HEK293T (cell line): Measurements from ENCODE around the gene PNPT1.

Source experiments
- CTCF ChIA-PET: fragments of 350-600 bp; formaldehyde crosslinking; extraction: SDS; loops from one replicate; lab custom pipeline; 2021; ENCODE audit warnings: antibody characterized with exemption, inconsistent platforms; lab: Yijun Ruan, JAX
- POLR2A ChIA-PET: fragments of 350-600 bp; formaldehyde crosslinking; extraction: SDS; loops from one replicate; lab custom pipeline; 2020; ENCODE audit warnings: antibody characterized with exemption, inconsistent platforms; lab: Yijun Ruan, JAX
- DNase-seq: peaks from one replicate; pipeline ENCODE4 v3.0.0; 2012; ENCODE audit warnings: mixed read lengths; ENCODE audit errors: extremely low spot score
- ARNT ChIP-seq: fragments of 450-650 bp; IDR thresholded peaks from 2 replicates; pipeline ENCODE4 v1.6.1; 2017; ENCODE audit warnings: mild to moderate bottlenecking
- BHLHE40 ChIP-seq: fragments of 450-650 bp; IDR thresholded peaks from 2 replicates; pipeline ENCODE4 v1.6.1; 2016; ENCODE audit warnings: mild to moderate bottlenecking, moderate library complexity, borderline replicate concordance
- CTBP1 ChIP-seq: fragments of 450-650 bp; IDR thresholded peaks from 2 replicates; pipeline ENCODE4 v1.6.1; 2016; ENCODE audit warnings: borderline replicate concordance
- ELF4 ChIP-seq: fragments of 450-650 bp; IDR thresholded peaks from 2 replicates; pipeline ENCODE4 v1.6.1; 2017; ENCODE audit warnings: antibody characterized with exemption
- FOXA1 ChIP-seq: fragments of 450-650 bp; IDR thresholded peaks from 2 replicates; pipeline ENCODE4 v1.6.1; 2016; ENCODE audit warnings: mild to moderate bottlenecking
- FOXK2 ChIP-seq: fragments of 450-650 bp; IDR thresholded peaks from 2 replicates; pipeline ENCODE4 v1.6.1; 2016; ENCODE audit warnings: mild to moderate bottlenecking
- FOXM1 ChIP-seq: fragments of 450-650 bp; IDR thresholded peaks from 2 replicates; pipeline ENCODE4 v1.6.1; 2017; ENCODE audit warnings: mild to moderate bottlenecking, borderline replicate concordance
- HDGF ChIP-seq: fragments of 450-650 bp; IDR thresholded peaks from 2 replicates; pipeline ENCODE4 v1.6.1; 2017; ENCODE audit warnings: antibody characterized with exemption, borderline replicate concordance
- L3MBTL2 ChIP-seq: fragments of 450-650 bp; conservative IDR thresholded peaks from 2 replicates; pipeline ENCODE4 v1.6.1; 2016; ENCODE audit warnings: mild to moderate bottlenecking
- LEF1 ChIP-seq: fragments of 450-650 bp; IDR thresholded peaks from 2 replicates; pipeline ENCODE4 v1.6.1; 2017; ENCODE audit warnings: mild to moderate bottlenecking, borderline replicate concordance
- NFRKB ChIP-seq: fragments of 450-650 bp; IDR thresholded peaks from 2 replicates; pipeline ENCODE4 v1.6.1; 2016; ENCODE audit warnings: mild to moderate bottlenecking, moderate library complexity
- SP1 ChIP-seq: fragments of 450-650 bp; IDR thresholded peaks from 2 replicates; pipeline ENCODE4 v1.6.1; 2017
- SUZ12 ChIP-seq: fragments of 450-650 bp; IDR thresholded peaks from 2 replicates; pipeline ENCODE4 v1.6.1; 2016; ENCODE audit warnings: mild to moderate bottlenecking
- TARDBP ChIP-seq: fragments of 450-650 bp; IDR thresholded peaks from 2 replicates; pipeline ENCODE4 v1.6.1; 2016
- ZNF384 ChIP-seq: fragments of 450-650 bp; IDR thresholded peaks from 2 replicates; pipeline ENCODE4 v1.6.1; 2016
- TF ChIP-seq, protein P1 (sequence below): fragments of 450-650 bp; IDR thresholded peaks from 2 replicates; pipeline ENCODE4 v1.6.1; 2016

The PNPT1 gene

DNA sequence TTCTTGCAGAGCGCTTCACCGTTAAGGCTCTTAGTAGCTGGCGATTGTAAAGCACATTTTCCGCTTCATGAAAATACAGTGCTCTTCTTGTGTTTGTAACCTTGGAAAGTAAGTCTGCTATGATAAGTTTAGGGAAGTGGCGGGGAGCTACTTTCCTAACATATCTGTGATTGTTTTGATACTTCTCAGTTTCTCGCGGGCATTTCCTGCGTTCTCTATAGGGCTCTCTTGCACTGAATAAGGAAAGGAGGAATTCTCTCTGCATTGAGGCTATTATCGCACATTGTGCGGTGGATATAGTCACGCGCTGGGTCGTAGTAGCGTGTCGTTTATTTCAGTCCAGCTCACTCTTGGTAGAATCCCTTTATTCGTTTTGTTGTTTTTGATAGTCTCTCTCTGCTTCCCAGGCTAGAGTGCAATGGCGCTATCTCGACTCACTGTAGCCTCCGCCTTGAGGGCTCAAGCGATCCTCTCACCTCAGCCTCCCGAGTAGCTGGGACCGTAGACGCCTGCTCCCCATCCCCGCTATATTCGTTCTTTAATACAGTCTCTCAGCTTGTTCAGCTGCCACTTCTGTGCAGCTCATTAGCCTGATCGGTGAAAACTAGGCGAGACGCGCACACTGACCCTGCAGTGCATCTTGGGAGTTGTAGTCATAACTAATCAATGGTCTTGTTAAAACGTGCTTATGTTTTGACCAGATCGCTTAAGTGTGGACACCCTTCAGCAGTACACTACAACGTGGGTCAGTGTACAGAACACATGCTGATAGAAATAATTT, 75.2 kb downstream of the PNPT1 start:
- CTCF ChIA-PET, result no interaction called here
- no peak for TF ChIP-seq ZNF384
- no peak for TF ChIP-seq BHLHE40
- no peak for TF ChIP-seq NFRKB
- no peak for TF ChIP-seq FOXA1
- TF ChIP-seq FOXK2, result no peak
- no peak for TF ChIP-seq LEF1
- TF ChIP-seq FOXM1, result no peak
- no peak for TF ChIP-seq HDGF
- TF ChIP-seq ARNT, result no peak
- TF ChIP-seq ELF4, result no peak
- TF ChIP-seq SUZ12, result no peak
- TF ChIP-seq, protein P1, sequence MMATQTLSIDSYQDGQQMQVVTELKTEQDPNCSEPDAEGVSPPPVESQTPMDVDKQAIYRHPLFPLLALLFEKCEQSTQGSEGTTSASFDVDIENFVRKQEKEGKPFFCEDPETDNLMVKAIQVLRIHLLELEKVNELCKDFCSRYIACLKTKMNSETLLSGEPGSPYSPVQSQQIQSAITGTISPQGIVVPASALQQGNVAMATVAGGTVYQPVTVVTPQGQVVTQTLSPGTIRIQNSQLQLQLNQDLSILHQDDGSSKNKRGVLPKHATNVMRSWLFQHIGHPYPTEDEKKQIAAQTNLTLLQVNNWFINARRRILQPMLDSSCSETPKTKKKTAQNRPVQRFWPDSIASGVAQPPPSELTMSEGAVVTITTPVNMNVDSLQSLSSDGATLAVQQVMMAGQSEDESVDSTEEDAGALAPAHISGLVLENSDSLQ, result no peak
- TF ChIP-seq L3MBTL2, result no peak
- no peak for TF ChIP-seq TARDBP
- TF ChIP-seq CTBP1, result no peak
- no peak for TF ChIP-seq SP1
- POLR2A ChIA-PET, result interaction anchor here (1.4 to 1.8 kb wide), 7 partner anchors 9 to 386 kb away, joined by 4 to 13 read pairs (median 5); partner anchors contain the start of genes CCDC88A, CFAP36, CLHC1 and RPS27A
- DNase-seq, result peak; percentile 65

DNA sequence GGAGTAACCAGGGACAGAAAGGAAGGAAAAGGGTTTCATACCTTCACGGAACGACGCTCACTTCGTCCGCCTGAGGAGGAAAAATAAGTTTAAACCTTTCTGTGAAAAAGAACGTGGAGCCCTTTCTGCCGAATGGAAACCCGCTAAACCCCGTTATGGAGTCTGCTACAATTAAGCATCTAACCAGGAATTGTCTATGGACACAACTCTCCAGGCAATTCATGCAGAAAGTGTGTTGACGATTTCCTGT, 75.7 kb downstream of the PNPT1 start:
- no peak for DNase-seq
- ChIA-PET POLR2A (interaction anchor here (0.7 to 1.8 kb wide), 8 partner anchors 9 to 385 kb away, joined by 3 to 13 read pairs (median 4); partner anchors contain the start of genes CCDC88A, CFAP36, CLHC1 and RPS27A), CTCF (no interaction called here)
- TF ChIP-seq CTBP1, result no peak
- TF ChIP-seq ELF4, result no peak
- no peak for TF ChIP-seq SUZ12
- TF ChIP-seq NFRKB, result no peak
- no peak for TF ChIP-seq HDGF
- TF ChIP-seq ZNF384, result no peak
- no peak for TF ChIP-seq SP1
- TF ChIP-seq FOXA1, result no peak
- no peak for TF ChIP-seq FOXK2
- TF ChIP-seq, protein P1, result no peak
- TF ChIP-seq FOXM1, result no peak
- no peak for TF ChIP-seq LEF1
- no peak for TF ChIP-seq BHLHE40
- no peak for TF ChIP-seq L3MBTL2
- TF ChIP-seq ARNT, result no peak
- no peak for TF ChIP-seq TARDBP

DNA sequence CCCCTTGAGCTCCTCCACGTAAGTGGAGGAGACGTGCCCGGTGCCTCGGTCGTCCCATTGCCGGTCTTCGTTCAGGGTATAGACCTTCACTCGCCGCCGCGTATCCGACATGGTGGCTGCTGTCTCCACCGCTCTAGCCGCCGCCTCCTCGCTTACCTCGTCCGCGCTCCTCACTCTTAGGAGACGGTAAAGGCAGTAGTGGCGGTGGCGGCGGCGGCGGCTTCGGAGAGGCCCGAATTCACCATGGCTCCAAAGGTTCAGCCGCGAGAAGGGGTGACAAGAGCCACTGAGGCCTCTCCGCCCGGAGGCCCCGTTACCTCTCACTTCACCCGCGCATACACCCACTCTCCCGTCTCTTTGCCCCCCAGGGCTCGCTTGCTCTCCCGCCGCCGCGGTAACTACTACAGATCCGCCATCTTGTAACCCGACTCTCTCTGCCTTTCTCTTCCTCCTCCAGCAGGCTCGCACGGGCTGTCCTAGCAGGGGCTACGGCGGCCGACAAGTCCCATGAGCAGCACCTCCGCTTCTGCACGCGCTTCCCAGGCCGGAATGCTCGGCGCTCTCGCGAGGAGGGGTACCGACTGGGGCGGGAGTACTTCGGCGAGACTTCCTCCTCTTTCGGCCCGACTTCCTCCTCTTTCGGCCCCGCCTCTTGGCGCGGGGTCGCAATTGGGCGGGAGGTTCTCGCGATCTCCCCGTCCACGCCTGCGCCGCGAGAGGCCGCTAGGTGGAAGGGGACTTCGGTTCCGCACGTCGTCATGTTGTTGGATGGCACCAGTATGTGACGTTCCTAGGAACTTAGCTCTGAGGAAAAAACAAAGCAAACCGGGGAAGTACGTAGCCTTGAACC, 76.2 kb downstream of the PNPT1 start, which contains the start of gene PPP4R3B:
TSS of gene PPP4R3B (minus strand) at position 448 of the 850 bp plus-strand sequence. CDS start at position 111, 337 bp downstream.
- CTCF ChIA-PET, result no interaction called here

DNA sequence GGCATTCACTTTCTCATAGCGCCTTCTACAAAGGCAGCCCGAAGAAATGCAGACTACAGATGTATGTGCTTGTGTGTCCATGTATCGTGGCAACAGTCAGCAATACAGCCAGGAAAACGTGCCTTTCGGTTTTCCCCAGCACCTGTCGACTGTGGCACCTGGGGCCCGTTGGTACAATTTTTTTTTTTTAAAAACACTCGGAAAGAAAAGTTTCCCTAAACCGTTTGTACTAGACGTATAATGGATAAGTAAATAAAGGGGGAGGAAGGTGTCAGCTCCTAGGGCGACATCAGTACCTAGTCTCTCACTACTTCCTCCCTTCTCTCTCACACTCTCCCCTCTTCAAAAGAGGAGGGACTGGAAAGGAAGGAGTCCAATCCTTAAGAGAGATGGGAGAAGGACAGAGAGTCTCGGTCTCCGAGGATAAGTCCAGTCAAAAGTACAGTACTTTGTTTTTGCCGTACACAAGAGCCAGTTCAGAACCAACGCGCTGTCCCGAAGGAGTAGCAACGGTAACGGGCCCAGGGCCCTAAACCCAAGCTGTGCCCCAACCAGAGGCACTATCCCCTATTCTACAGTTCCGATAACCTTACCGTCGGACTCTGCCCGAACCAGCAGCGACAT, 77.0 kb downstream of the PNPT1 start:
- POLR2A ChIA-PET, result interaction anchor here (1.8 kb wide), 1 partner anchor 197 kb away, joined by 5 read pairs; the partner anchor contains the start of gene CCDC88A
- TF ChIP-seq SP1, result no peak
- no peak for TF ChIP-seq HDGF
- TF ChIP-seq ZNF384, result no peak
- no peak for TF ChIP-seq FOXM1
- TF ChIP-seq TARDBP, result no peak
- TF ChIP-seq L3MBTL2, result no peak
- CTCF ChIA-PET, result no interaction called here
- DNase-seq, result peak; percentile 28

More for the DNA sequence above, 76.2 kb downstream of the PNPT1 start, which contains the start of gene PPP4R3B:
- DNase-seq, result peak; percentile 91
- TF ChIP-seq SP1 (peak; percentile 85), NFRKB (peak; percentile 98), LEF1 (no peak), FOXM1 (no peak), L3MBTL2 (peak; percentile 51; the same call in 1 of the 2 replicates), ELF4 (peak; percentile 77)
- POLR2A ChIA-PET, result interaction anchor here (0.7 to 1.8 kb wide), 8 partner anchors 8 to 385 kb away, joined by 3 to 13 read pairs (median 4); partner anchors contain the start of genes CCDC88A, CFAP36, CLHC1 and RPS27A

DNA sequence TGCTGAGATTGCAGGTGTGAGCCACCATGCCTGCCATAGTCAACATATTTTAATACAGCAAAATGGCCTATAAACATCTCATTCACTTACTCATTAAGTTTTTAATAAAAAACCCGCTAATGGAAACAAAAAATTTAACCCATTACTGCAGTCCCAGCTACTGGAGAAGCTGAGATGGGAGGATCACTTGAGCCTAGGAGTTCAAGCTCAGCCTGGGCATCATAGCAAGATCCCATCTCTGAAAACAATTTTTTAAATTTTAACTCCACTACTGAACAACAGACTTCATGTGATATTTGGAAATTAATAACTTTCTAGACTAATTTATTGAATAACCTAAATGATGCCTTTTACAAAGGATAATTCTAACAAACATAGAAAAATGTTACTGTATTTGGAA, 81.6 kb downstream of the PNPT1 start:
- TF ChIP-seq HDGF, result no peak
- DNase-seq, result no peak
- POLR2A ChIA-PET, result interaction anchor here (1.0 to 1.2 kb wide), 2 partner anchors 8 to 191 kb away, joined by 3 to 4 read pairs; no protein-coding TSS in a partner anchor
- CTCF ChIA-PET, result no interaction called here
